WI38 (cell line): ENCODE measurements around the gene SH3RF3.

Source experiments
- H3K4me3 ChIP-seq: 2 replicates; pipeline ENCODE4 v1.5.1; 2011; ENCODE audit warnings: low read depth, mild to moderate bottlenecking, control low read depth, low read length
- CTCF ChIP-seq: IDR thresholded peaks from 2 replicates; pipeline ENCODE4 v1.5.1; 2012; ENCODE audit warnings: low read depth, mild to moderate bottlenecking, control low read depth, low read length

Gene SH3RF3

DNA sequence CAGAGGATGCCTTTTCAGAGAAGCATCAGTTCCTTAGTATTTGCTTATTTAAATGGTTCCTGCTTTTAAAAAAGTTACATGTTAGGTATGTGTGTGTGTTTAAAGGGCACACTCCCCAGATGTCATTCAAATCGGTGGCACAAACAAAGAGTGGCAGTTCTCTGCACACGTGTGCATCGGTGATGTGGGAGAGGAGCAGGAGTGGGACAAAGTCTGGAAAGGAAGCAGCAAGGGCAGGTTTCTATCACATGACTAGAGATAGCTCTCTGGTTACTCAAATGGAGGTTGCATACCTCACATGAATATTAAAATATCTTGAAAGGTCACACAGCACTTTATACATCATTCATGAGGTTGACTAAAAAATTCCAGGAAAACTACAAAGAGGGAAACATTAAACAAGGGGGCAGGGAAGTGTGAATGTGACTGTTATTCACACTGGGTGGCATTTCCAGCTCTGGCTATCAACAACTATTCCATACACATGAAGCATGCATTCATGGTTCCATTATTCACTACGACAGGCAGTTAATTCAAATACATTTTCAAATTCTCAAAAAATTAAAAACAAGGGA, 420.1 kb downstream of the SH3RF3 start:
- H3K4me3 ChIP-seq, result no peak overlapping the region
- no peak for TF ChIP-seq CTCF
